Measurements from ENCODE around the gene KIAA0753. TPM values are rescaled to one million over a fixed set of nuclear protein-coding genes. Genes with fewer than 3 reads are reported as not detected.

Gene KIAA0753
- total RNA-seq, 1 experiment from 2014 or later = 18.3 TPM

DNA sequence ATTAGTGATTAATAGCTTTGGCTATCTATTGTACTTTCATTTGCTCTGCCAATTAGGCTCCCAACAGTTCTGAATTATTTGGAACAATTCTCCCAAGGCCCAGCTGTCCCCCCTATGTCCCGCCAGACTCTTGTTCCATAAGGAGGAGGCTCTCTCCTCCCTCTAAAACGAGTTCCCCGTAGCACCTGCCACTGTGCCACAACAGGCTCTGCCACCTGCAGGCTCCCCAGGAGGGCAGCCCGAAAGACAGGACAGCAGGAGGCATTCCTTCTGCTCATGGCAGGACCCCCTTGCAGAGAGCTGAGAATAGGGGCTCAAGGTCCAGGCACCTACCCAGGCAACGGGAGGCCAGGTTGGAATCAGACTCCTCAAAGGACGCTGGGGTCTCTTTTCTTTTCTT, 93.2 kb downstream of the KIAA0753 start (continued):
- TF ChIP-seq CEBPB (IDR thresholded peaks at IDR 0.05; ENCODE audit: low read depth) = no peak

DNA sequence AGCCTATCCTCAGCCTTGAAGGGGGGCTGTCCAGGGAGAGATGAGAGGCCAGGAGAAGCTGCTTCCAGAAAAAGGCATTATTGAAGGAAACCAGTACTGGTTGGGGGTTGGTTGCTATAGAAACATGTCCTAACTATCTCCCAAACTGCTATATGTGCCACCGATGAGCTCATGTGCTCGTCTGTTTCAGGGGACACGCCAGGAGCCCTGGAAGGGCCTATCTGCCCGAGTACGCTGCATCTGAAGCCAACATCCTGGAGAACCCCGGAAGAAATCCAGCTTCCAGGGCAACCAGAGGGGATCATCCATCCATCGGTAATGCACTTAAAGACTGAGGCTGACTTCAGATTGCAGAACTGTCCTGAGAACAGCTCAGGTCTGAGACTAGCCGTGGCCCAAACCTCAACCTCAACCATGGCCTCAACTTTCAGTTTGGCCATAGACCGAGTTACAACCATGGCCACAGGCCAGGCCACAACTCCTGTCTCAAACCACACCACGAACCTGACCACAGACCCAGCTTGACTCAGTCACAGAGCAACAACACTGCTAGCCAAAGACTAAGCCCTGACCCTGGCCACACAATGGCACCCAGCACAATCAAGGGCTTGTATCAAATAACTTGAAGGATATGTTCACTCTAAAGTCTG, 94.3 kb downstream of the KIAA0753 start:
- RAD21 ChIA-PET (ENCODE audit: low non-redundant PET in 1 of 2, low total read pairs in 2 of 2, uncharacterized antibody in 2 of 2, unreplicated experiment in 2 of 2) = no interaction called here
- no TSS peak for BruUV-seq (replicated peaks)
- Histone ChIP-seq H3K79me2 (ENCODE audit: insufficient read depth, low read length) (no peaks in the 10 kb centered on the region), H3K4me1 (ENCODE audit: control insufficient read depth in 1 of 2, insufficient read depth in 2 of 2, low read length in 2 of 2) (peaks cover 0 to 7% of the 10 kb centered on the region in 2 experiments; a peak in 2 of 4 replicates), H3K9me3 (ENCODE audit: control insufficient read depth in 1 of 2, insufficient read depth in 1 of 2, low read depth in 1 of 2, low read length in 2 of 2) (no peaks in the 10 kb centered on the region), H2AFZ (ENCODE audit: low read depth, low read length, poor library complexity, severe bottlenecking) (no peak overlapping the region), H3K4me2 (ENCODE audit: low read length) (no peak overlapping the region), H3K9ac (ENCODE audit: low read length) (no peak overlapping the region), H3K27ac (ENCODE audit: low read depth, low read length) (no peak overlapping the region), H3K9me2 (ENCODE audit: insufficient read depth) (no peaks in the 10 kb centered on the region), H3K27me3 (ENCODE audit: insufficient read depth, low read length) (no peaks in the 10 kb centered on the region), H3K36me3 (ENCODE audit: control insufficient read depth in 1 of 2, insufficient read depth in 2 of 2, low read length in 2 of 2) (no peaks in the 10 kb centered on the region), H3K4me3 (replicated peaks in 1 of 2; ENCODE audit: low read depth in 1 of 2, low read length in 2 of 2) (no peak overlapping the region), H4K20me1 (ENCODE audit: insufficient read depth) (no peaks in the 10 kb centered on the region)
- DNase-seq (ENCODE audit: low read depth, low spot score) (no peak), ATAC-seq (no peak)
- CTCF ChIA-PET = no interaction called here
- POLR2A ChIA-PET = no interaction called here
- intact Hi-C loops (cut with micrococcal nuclease) = no loop called here
- TF ChIP-seq CBX3 (IDR thresholded peaks at IDR 0.05; ENCODE audit: low read depth) (no peak), RAD21 (IDR thresholded peaks at IDR 0.05; ENCODE audit: low read depth) (no peak), SIN3A (IDR thresholded peaks at IDR 0.05; ENCODE audit: low read depth) (no peak), CEBPB (IDR thresholded peaks at IDR 0.05; ENCODE audit: low read depth) (no peak), JUND (IDR thresholded peaks at IDR 0.05) (no peak), ZFX (IDR thresholded peaks at IDR 0.05) (no peak), ELF1 (IDR thresholded peaks at IDR 0.05; ENCODE audit: borderline replicate concordance, low read depth) (no peak), YY1 (IDR thresholded peaks at IDR 0.05; ENCODE audit: extremely low read depth, insufficient replicate concordance, low read depth, low read length) (no peak), SP1 (IDR thresholded peaks at IDR 0.05; ENCODE audit: low read depth) (no peak), POLR2AphosphoS5 (IDR thresholded peaks at IDR 0.05; ENCODE audit: low read depth, low read length) (no peak), TCF7L2 (IDR thresholded peaks at IDR 0.05; ENCODE audit: borderline replicate concordance, extremely low read depth, insufficient read depth, insufficient read length) (no peak), EGR1 (IDR thresholded peaks at IDR 0.05; ENCODE audit: low read depth) (no peak), POLR2A (IDR thresholded peaks at IDR 0.05; ENCODE audit: borderline replicate concordance, extremely low read depth, insufficient read depth, insufficient read length) (no peak), EZH2 (IDR thresholded peaks at IDR 0.05) (no peak), FOSL1 (IDR thresholded peaks at IDR 0.05; ENCODE audit: low read depth) (no peak)
- TF ChIP-seq, protein P1, sequence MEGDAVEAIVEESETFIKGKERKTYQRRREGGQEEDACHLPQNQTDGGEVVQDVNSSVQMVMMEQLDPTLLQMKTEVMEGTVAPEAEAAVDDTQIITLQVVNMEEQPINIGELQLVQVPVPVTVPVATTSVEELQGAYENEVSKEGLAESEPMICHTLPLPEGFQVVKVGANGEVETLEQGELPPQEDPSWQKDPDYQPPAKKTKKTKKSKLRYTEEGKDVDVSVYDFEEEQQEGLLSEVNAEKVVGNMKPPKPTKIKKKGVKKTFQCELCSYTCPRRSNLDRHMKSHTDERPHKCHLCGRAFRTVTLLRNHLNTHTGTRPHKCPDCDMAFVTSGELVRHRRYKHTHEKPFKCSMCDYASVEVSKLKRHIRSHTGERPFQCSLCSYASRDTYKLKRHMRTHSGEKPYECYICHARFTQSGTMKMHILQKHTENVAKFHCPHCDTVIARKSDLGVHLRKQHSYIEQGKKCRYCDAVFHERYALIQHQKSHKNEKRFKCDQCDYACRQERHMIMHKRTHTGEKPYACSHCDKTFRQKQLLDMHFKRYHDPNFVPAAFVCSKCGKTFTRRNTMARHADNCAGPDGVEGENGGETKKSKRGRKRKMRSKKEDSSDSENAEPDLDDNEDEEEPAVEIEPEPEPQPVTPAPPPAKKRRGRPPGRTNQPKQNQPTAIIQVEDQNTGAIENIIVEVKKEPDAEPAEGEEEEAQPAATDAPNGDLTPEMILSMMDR (IDR thresholded peaks at IDR 0.05 in 2 of 3, conservative IDR thresholded peaks at IDR 0.05 in 1 of 3; ENCODE audit: borderline replicate concordance in 1 of 3, insufficient read depth in 1 of 3, low read depth in 2 of 3, low read length in 2 of 3) = no peak
- TF ChIP-seq, protein P2, sequence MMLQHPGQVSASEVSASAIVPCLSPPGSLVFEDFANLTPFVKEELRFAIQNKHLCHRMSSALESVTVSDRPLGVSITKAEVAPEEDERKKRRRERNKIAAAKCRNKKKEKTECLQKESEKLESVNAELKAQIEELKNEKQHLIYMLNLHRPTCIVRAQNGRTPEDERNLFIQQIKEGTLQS (IDR thresholded peaks at IDR 0.05) = no peak
- TF ChIP-seq, protein P3, sequence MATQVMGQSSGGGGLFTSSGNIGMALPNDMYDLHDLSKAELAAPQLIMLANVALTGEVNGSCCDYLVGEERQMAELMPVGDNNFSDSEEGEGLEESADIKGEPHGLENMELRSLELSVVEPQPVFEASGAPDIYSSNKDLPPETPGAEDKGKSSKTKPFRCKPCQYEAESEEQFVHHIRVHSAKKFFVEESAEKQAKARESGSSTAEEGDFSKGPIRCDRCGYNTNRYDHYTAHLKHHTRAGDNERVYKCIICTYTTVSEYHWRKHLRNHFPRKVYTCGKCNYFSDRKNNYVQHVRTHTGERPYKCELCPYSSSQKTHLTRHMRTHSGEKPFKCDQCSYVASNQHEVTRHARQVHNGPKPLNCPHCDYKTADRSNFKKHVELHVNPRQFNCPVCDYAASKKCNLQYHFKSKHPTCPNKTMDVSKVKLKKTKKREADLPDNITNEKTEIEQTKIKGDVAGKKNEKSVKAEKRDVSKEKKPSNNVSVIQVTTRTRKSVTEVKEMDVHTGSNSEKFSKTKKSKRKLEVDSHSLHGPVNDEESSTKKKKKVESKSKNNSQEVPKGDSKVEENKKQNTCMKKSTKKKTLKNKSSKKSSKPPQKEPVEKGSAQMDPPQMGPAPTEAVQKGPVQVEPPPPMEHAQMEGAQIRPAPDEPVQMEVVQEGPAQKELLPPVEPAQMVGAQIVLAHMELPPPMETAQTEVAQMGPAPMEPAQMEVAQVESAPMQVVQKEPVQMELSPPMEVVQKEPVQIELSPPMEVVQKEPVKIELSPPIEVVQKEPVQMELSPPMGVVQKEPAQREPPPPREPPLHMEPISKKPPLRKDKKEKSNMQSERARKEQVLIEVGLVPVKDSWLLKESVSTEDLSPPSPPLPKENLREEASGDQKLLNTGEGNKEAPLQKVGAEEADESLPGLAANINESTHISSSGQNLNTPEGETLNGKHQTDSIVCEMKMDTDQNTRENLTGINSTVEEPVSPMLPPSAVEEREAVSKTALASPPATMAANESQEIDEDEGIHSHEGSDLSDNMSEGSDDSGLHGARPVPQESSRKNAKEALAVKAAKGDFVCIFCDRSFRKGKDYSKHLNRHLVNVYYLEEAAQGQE (IDR thresholded peaks at IDR 0.05; ENCODE audit: low read depth) = no peak
- TF ChIP-seq, protein P4, sequence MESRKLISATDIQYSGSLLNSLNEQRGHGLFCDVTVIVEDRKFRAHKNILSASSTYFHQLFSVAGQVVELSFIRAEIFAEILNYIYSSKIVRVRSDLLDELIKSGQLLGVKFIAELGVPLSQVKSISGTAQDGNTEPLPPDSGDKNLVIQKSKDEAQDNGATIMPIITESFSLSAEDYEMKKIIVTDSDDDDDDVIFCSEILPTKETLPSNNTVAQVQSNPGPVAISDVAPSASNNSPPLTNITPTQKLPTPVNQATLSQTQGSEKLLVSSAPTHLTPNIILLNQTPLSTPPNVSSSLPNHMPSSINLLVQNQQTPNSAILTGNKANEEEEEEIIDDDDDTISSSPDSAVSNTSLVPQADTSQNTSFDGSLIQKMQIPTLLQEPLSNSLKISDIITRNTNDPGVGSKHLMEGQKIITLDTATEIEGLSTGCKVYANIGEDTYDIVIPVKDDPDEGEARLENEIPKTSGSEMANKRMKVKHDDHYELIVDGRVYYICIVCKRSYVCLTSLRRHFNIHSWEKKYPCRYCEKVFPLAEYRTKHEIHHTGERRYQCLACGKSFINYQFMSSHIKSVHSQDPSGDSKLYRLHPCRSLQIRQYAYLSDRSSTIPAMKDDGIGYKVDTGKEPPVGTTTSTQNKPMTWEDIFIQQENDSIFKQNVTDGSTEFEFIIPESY (IDR thresholded peaks at IDR 0.05; ENCODE audit: extremely low read depth, insufficient replicate concordance, low read length) = no peak
